ENCODE measurements around the gene GPRC5C.

The GPRC5C gene

GRCh38 chr17:74452033-74452840 is 20.3 kb downstream of the GPRC5C start:
- Mint-ChIP-seq H3K27ac (peak overlapping the region; percentile 56 to 82 (median 62)), H3K9me3 (no peaks in the 10 kb centered on the region), H3K27me3 (ENCODE audit: low read depth) (peaks cover 14% of the 10 kb centered on the region), H3K36me3 (ENCODE audit: low read depth) (peaks cover 10% of the 10 kb centered on the region), H3K4me3 (peak overlapping the region; percentile 61 to 76 (median 65)), H3K4me1 (peaks cover 55% of the 10 kb centered on the region)
- TF ChIP-seq CTCF (IDR thresholded peaks at IDR 0.05; ENCODE audit: unreplicated experiment in 3 of 3) = no peak

GRCh38 chr17:74452841-74453661 is 21.2 kb downstream of the GPRC5C start:
- Mint-ChIP-seq H3K4me1 (peaks cover 55% of the 10 kb centered on the region), H3K27ac (peak overlapping the region; percentile 56 to 82 (median 62)), H3K9me3 (no peaks in the 10 kb centered on the region), H3K36me3 (ENCODE audit: low read depth) (peaks cover 4% of the 10 kb centered on the region), H3K4me3 (peak overlapping the region; percentile 61 to 76 (median 65)), H3K27me3 (ENCODE audit: low read depth) (peaks cover 20% of the 10 kb centered on the region)
- no peak for TF ChIP-seq CTCF (IDR thresholded peaks at IDR 0.05; ENCODE audit: unreplicated experiment in 3 of 3)

- H3K9me3 Mint-ChIP-seq = no peaks in the 10 kb centered on the region
- peaks cover 55% of the 10 kb centered on the region for H3K4me1 Mint-ChIP-seq
- no peak for TF ChIP-seq CTCF (IDR thresholded peaks at IDR 0.05; ENCODE audit: unreplicated experiment in 3 of 3)
- peaks cover 4% of the 10 kb centered on the region for H3K36me3 Mint-ChIP-seq (ENCODE audit: low read depth)
- peak overlapping the region in 2 of 3 experiments; percentile 48 to 76 for H3K4me3 Mint-ChIP-seq
- H3K27ac Mint-ChIP-seq = no peak overlapping the region
- H3K27me3 Mint-ChIP-seq (ENCODE audit: low read depth) = peaks cover 26% of the 10 kb centered on the region
These were observed 21.8 kb downstream of the GPRC5C start for GRCh38 chr17:74453665-74454196.

GRCh38 chr17:74454197-74455024 is 22.5 kb downstream of the GPRC5C start:
- no peaks in the 10 kb centered on the region for H3K9me3 Mint-ChIP-seq
- H3K27me3 Mint-ChIP-seq (ENCODE audit: low read depth) = peaks cover 31% of the 10 kb centered on the region

More at GRCh38 chr17:74454197-74455024, 22.5 kb downstream of the GPRC5C start:
- H3K4me3 Mint-ChIP-seq = peak overlapping the region; percentile 67 to 77 (median 69)
- H3K4me1 Mint-ChIP-seq = peaks cover 55% of the 10 kb centered on the region
- no peak for TF ChIP-seq CTCF (IDR thresholded peaks at IDR 0.05; ENCODE audit: unreplicated experiment in 3 of 3)
- H3K36me3 Mint-ChIP-seq (ENCODE audit: low read depth) = peaks cover 4% of the 10 kb centered on the region
- peak overlapping the region; percentile 80 to 92 (median 92) for H3K27ac Mint-ChIP-seq
